HG02759 (cell line): ENCODE data around the gene HS6ST2.
"Not testable (repeated sequence)": the region's sequence is repeated elsewhere in the genome, so short reads cannot be mapped to it uniquely, and the experiment has no call there.

Experiments used
- ATAC-seq: cut with Tn5 transposase; IDR thresholded peaks from one replicate; pipeline ENCODE4 v1.9.1; 2021; ENCODE audit warnings: mild to moderate bottlenecking, moderate library complexity; ENCODE audit not compliant: unreplicated experiment

HS6ST2 gene

GRCh38 chrX:132958091-132958703, at the start of gene HS6ST2:
Gene HS6ST2 (minus strand): TSS chrX:132958629.
- ATAC-seq = no peak

- ATAC-seq = no peak
These were observed 49.0 kb upstream of the HS6ST2 start for GRCh38 chrX:133007458-133007857.

DNA sequence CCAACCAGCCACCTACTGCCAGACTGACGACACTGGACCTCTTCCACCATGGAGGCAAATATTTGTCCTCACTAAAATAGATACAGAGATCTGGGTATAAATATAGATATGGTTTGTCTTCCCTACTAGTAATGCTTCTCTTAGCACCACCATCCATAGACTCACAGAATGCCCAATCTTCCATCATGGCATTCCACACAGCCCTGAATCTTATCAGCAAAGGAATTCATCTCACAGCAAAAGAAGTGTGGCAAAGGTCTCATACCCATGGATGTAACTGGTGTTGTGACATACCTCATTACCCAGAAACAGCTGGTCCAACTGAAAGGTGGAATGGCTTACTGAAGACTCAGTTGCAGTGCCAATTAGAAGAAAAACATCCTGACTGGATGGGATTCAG, 47.2 kb upstream of the HS6ST2 start:
- no peak for ATAC-seq

- ATAC-seq = no peak
These were observed 46.6 kb upstream of the HS6ST2 start for GRCh38 chrX:133005042-133005441.

- no peak for ATAC-seq
These were observed 40.8 kb upstream of the HS6ST2 start for GRCh38 chrX:132999209-132999608.

GRCh38 chrX:132990835-132991234, 32.4 kb upstream of the HS6ST2 start:
- ATAC-seq = no peak

DNA sequence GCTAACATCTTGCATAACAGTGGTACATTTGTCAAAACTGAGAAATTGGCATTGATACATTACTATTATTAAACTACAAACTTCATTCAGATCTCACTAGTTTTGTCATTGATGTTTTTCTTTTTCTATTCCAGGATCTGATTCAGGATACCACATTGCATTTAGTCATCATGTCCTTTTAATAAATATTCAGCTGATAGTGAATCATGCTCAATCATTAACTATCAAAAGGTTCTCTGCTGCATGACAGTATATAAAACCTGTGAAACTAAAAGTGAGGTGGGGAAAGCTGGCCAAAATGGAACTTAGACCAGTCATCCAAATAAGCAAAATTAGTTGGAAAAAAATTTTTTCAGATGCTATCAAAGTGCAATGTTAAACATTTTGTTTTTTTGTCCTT, 28.1 kb upstream of the HS6ST2 start:
- no peak for ATAC-seq

DNA sequence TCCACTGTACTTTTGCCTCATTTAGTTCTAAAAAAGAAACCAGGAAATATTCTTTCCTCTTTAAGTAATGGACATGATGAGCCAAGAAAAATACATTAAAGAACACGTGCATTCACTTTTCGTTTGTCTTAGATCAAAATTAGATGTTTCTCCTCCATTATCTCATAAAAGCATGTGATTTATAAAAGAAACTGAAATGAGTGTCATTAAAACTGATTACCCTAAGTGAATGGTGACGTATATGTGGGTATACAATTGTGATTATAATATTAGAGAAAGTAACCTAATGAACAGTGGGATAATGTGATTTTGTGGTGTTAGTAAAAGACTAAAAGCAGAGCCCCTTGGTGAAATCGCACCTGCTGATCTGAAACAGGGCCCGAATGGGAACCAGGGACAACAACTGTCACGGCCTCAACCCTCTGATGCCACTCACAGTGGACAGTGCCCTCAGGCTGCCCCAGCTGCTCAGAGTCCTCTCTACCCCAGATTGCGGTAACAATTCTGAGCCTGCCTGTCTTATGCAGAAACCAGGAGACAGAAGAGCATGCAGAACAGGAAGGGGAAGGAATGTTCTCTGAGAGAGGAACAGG, 25.7 kb upstream of the HS6ST2 start:
- ATAC-seq = no peak

GRCh38 chrX:132983496-132983895, 25.1 kb upstream of the HS6ST2 start:
- no peak for ATAC-seq

DNA sequence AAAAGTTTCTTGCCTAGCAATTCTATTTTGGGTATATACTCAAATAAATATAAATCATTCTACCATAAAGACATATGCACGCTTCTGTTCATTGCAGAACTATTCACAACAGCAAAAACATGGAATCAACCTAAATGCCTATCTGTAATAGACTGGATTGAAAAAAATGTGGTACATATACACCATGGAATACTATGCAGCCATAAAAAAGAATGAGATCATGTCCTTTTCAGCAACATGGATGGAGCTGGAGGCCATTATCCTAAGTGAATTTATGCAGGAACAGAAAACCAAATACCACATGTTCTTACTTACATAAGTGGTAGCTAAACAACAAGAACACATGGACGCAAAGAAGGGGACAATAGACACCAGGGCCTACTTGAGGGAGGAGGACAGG, 21.6 kb upstream of the HS6ST2 start:
- ATAC-seq = not testable (repeated sequence)

DNA sequence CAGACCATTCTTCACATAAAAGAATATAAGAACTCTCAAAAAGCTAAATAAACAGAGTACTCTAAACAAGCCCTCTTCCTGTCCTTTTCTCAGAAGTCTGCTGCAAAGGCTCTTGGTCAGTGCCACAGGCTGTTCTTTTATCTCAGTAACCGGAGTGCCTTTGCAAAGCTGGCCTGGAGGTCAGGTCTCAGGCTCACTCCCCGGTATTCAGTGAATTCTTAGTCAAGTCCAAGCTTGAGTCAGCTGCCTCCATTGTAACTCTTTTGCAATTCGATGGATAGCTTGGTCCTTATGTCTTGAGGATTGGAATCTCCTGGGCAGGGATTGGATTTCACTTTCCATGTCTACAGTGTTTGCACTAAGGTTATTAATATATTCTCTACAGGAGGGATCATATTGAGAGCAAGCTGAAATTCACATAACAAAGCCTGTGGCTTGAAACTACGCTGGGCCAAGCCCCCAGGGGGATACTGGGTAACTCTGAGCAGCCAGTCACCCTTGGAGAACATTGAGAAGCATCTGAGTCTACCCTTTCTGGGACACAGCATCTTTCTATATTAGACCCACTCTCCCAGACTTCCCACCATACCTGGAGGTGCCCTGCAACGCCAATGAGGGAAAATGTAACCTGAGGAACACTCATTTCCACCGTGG, 10.0 kb upstream of the HS6ST2 start:
- ATAC-seq = no peak

DNA sequence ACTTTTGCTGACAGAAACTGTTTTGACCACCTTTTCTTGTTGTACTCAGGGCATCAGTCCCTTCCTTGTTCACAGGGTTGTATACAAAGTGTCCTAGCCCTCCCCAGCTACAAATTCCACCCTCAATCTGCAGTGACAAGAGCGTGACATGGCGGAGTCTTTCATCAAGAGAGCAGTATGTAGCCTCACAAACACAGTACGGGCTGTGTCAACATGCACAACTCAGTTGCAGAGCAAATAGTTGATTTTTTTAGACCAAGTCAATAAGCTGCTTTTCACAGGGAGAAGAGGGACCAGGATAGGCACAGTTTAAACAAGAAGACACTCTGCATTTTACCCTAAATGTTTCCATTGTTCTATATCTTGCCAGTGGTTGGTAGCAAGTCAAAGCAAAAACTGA, 8.6 kb upstream of the HS6ST2 start:
- no peak for ATAC-seq

- ATAC-seq = no peak
These were observed 7.0 kb upstream of the HS6ST2 start for GRCh38 chrX:132965461-132965860.

GRCh38 chrX:132961511-132961910, 3.1 kb upstream of the HS6ST2 start:
- ATAC-seq = no peak

DNA sequence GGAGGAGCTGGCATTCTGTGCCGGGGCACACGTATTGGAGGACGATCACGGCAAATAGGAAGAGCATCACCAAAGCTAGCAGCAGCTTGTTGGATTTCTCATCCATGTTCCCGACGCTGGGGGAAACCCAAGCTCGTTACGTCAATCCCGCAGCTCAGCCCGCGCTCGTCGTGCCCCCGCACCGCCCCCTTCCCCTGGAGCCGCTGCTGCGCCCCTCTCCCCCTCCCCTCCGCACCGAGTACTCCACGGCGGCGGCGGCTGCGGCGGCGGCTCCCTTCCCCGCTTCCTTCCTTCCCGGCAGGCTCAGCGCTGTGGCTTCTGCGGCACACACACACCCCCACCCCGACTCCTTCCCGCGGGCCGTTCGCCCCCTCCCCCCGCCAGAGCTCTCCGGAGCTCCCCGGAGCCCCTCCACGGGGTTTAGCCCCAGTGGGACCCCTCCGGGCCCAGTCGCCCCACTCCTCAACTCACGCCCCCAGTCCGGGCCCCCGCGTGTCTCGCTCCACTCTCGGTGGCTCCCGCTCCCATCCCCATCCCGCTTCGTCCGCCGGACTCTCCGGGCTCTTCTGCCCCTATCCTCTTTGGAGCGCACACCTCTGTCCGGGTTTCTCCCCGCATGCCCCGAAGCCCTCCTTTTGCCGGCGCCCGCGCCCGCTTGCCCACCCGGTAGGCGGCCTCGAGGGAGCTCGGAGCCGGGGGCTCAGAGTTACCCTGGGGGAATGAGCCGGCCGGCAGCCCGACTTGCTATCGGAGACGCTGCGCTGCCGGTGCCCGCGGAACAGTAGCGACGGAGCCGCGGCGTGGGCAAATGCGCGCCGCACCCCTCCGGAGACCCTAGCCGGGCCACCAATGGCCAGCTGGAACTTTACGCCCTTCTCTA, 978 bp downstream of the HS6ST2 start:
- no peak for ATAC-seq

- ATAC-seq = no peak
These were observed 1.8 kb downstream of the HS6ST2 start for GRCh38 chrX:132956421-132957210.

DNA sequence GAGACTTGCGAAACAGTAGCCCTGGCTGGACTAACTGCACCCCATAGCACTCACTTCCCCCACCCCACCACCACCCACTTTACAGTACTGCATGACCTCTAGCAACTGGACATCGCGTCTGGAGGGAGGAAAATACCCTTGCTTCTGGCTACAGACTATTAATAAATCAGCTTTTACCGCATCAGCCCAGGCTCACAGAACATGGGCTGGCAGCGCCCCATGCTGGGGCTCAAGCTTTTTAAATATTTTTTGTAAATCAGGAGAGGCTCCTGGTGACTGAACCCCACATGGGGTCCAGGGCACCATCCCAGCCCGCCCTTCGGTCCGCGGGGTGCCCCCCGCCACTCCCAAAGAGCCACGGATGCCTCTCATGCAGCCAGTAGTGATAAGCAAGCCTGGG, 2.7 kb downstream of the HS6ST2 start:
- ATAC-seq = no peak

DNA sequence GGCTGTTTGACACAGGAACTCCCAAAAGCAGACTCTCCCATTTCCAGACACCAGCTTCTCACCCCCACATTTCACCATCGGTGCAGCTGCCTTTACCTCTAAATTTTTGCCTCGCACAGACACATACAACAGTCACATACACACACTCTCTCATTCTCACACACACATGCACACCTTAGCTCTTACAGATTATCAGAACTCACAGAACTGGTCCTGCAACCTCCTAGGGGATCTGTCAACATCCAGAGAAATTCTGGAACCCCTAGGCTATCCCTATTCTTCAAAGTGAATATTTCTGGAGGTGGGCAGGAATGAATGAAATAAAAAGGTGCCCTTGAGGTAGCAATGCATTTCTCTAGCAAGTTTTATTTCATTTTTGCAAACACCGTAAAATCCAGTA, 4.1 kb downstream of the HS6ST2 start:
- no peak for ATAC-seq

GRCh38 chrX:132953354-132953753, 5.1 kb downstream of the HS6ST2 start:
- ATAC-seq = no peak

GRCh38 chrX:132948648-132949260, 9.7 kb downstream of the HS6ST2 start:
- no peak for ATAC-seq
